Activated CD8-positive, alpha-beta memory T cell treated with anti-CD3 and anti-CD28 coated beads, Interleukin-2, amount 50 U/mL, for 1 hour (primary cell): ENCODE data around the gene PPP1R15B.

Experiments used
- DNase-seq: peaks from one replicate; pipeline ENCODE4 v3.0.0-alpha.2; 2020; ENCODE audit errors: extremely low read depth

The PPP1R15B gene

GRCh38 chr1:204420039-204421004 lies 8.7 kb upstream of the PPP1R15B start:
- no peak for DNase-seq

GRCh38 chr1:204419064-204419403 lies 7.4 kb upstream of the PPP1R15B start:
- no peak for DNase-seq

GRCh38 chr1:204418174-204419063 lies 6.8 kb upstream of the PPP1R15B start:
- DNase-seq: no peak

GRCh38 chr1:204417074-204417997 lies 5.7 kb upstream of the PPP1R15B start:
- no peak for DNase-seq

- no peak for DNase-seq
These were observed 5.0 kb upstream of the PPP1R15B start for GRCh38 chr1:204416589-204417073.

- DNase-seq: no peak
These were observed 3.7 kb upstream of the PPP1R15B start for GRCh38 chr1:204415351-204415750.

GRCh38 chr1:204414016-204414415 lies 2.4 kb upstream of the PPP1R15B start:
- DNase-seq: no peak

- DNase-seq: no peak
These were observed 1.5 kb upstream of the PPP1R15B start for GRCh38 chr1:204413170-204413535.

GRCh38 chr1:204410688-204411450 lies 748 bp downstream of the PPP1R15B start:
- DNase-seq: no peak

- no peak for DNase-seq
These were observed 1.6 kb downstream of the PPP1R15B start for GRCh38 chr1:204409836-204410687.

GRCh38 chr1:204409123-204409522 lies 2.5 kb downstream of the PPP1R15B start:
- DNase-seq: no peak

- no peak for DNase-seq
These were observed 3.0 kb downstream of the PPP1R15B start for GRCh38 chr1:204408602-204409001.

GRCh38 chr1:204408074-204408507 lies 3.5 kb downstream of the PPP1R15B start:
- DNase-seq: no peak

- DNase-seq: no peak
These were observed 4.2 kb downstream of the PPP1R15B start for GRCh38 chr1:204407295-204407971.

GRCh38 chr1:204406621-204407020 lies 5.0 kb downstream of the PPP1R15B start:
- no peak for DNase-seq

GRCh38 chr1:204405988-204406387 lies 5.6 kb downstream of the PPP1R15B start:
- no peak for DNase-seq

GRCh38 chr1:204404629-204405028 lies 7.0 kb downstream of the PPP1R15B start:
- DNase-seq: no peak

GRCh38 chr1:204402391-204402790 lies 9.2 kb downstream of the PPP1R15B start:
- no peak for DNase-seq

GRCh38 chr1:204401730-204402129 lies 9.9 kb downstream of the PPP1R15B start:
- DNase-seq: no peak
